Mesenchymal stem cell (in vitro differentiated cells and primary cell): ENCODE measurements around the gene SLC9A7.

Experiments used
- DNase-seq: peaks from one replicate; pipeline ENCODE4 v3.0.0-alpha.2; 2013
- H2AFZ ChIP-seq: one replicate; pipeline ENCODE4 v1.6.1; 2013; ENCODE audit warnings: low read depth, mild to moderate bottlenecking, control low read depth, inconsistent platforms, low read length, moderate library complexity
- H2AK5ac ChIP-seq: 2 replicates; pipeline ENCODE4 v1.6.1; 2013; ENCODE audit warnings: low read length, moderate library complexity, mild to moderate bottlenecking, inconsistent platforms; ENCODE audit not compliant: severe bottlenecking
- H2BK120ac ChIP-seq: one replicate; pipeline ENCODE4 v1.6.1; 2013; ENCODE audit warnings: low read depth, mild to moderate bottlenecking, inconsistent platforms, low read length, moderate library complexity
- H2BK12ac ChIP-seq, 2 experiments: one replicate each; pipeline ENCODE4 v1.6.1; 2013; ENCODE audit warnings: inconsistent platforms in 2 of 2, low read length in 2 of 2, mild to moderate bottlenecking in 2 of 2, moderate library complexity in 2 of 2, control low read depth in 1 of 2
- H2BK15ac ChIP-seq: one replicate; pipeline ENCODE4 v1.6.1; 2013; ENCODE audit warnings: mild to moderate bottlenecking, low read depth, inconsistent platforms; ENCODE audit not compliant: poor library complexity, severe bottlenecking
- H2BK5ac ChIP-seq: 2 replicates; pipeline ENCODE4 v1.6.1; 2013; ENCODE audit warnings: low read depth, mild to moderate bottlenecking, low read length, control low read depth, inconsistent platforms; ENCODE audit not compliant: poor library complexity, severe bottlenecking
- H3K14ac ChIP-seq, 2 experiments: one replicate each; pipeline ENCODE4 v1.6.1; 2013; ENCODE audit warnings: inconsistent platforms in 2 of 2, low read length in 2 of 2, control low read depth in 1 of 2, mild to moderate bottlenecking in 1 of 2, moderate library complexity in 1 of 2
- H3K18ac ChIP-seq, 2 experiments: one replicate each; pipeline ENCODE4 v1.6.1; 2013; ENCODE audit warnings: inconsistent platforms in 2 of 2, low read length in 2 of 2, control low read depth in 1 of 2, low read depth in 1 of 2, mild to moderate bottlenecking in 1 of 2
- H3K23ac ChIP-seq, 2 experiments: one replicate each; pipeline ENCODE4 v1.6.1; 2013; ENCODE audit warnings: inconsistent platforms in 2 of 2, low read length in 2 of 2, mild to moderate bottlenecking in 2 of 2, moderate library complexity in 2 of 2, control low read depth in 1 of 2
- H3K27ac ChIP-seq: 2 replicates; pipeline ENCODE4 v1.5.1; 2013; ENCODE audit warnings: mild to moderate bottlenecking, moderate library complexity, low read length, control low read depth, inconsistent platforms; ENCODE audit not compliant: poor library complexity, severe bottlenecking
- H3K27me3 ChIP-seq, 2 experiments: 2 replicates each; pipeline versions ENCODE4 v1.6.1 to v1.7.0; 2013; ENCODE audit warnings: low read length in 2 of 2, mild to moderate bottlenecking in 2 of 2, moderate library complexity in 2 of 2, control low read depth in 1 of 2, inconsistent platforms in 1 of 2; ENCODE audit not compliant: control insufficient read depth in 1 of 2, insufficient read depth in 1 of 2
- H3K36me3 ChIP-seq, 2 experiments: 2 replicates each; pipeline versions ENCODE4 v1.6.1 to v1.7.0; 2013; ENCODE audit warnings: low read length in 2 of 2, control low read depth in 1 of 2, inconsistent platforms in 1 of 2, low read depth in 1 of 2, mild to moderate bottlenecking in 1 of 2; ENCODE audit not compliant: insufficient read depth in 2 of 2, control insufficient read depth in 1 of 2
- H3K4ac ChIP-seq, 2 experiments: one replicate each; pipeline ENCODE4 v1.6.1; 2013; ENCODE audit warnings: inconsistent platforms in 2 of 2, low read length in 2 of 2, mild to moderate bottlenecking in 2 of 2, moderate library complexity in 2 of 2, control low read depth in 1 of 2, low read depth in 1 of 2
- H3K4me1 ChIP-seq: 2 replicates; pipeline ENCODE4 v1.6.1; 2013; ENCODE audit warnings: low read depth, low read length, control low read depth; ENCODE audit not compliant: control insufficient read depth, insufficient read depth
- H3K4me2 ChIP-seq: 2 replicates; pipeline ENCODE4 v1.6.1; 2013; ENCODE audit warnings: low read length, mild to moderate bottlenecking, inconsistent platforms; ENCODE audit not compliant: poor library complexity, severe bottlenecking
- H3K4me3 ChIP-seq, 2 experiments: 2 replicates each; pipeline versions ENCODE4 v1.5.1 to v1.7.0; 2013; ENCODE audit warnings: low read length in 2 of 2, mild to moderate bottlenecking in 2 of 2, control low read depth in 1 of 2, low read depth in 1 of 2; ENCODE audit not compliant: insufficient read depth in 1 of 2
- H3K79me1 ChIP-seq: replicated peaks from 2 replicates; pipeline ENCODE4 v1.6.1; 2013; ENCODE audit warnings: mild to moderate bottlenecking, control low read depth, low read length, inconsistent platforms; ENCODE audit not compliant: poor library complexity, severe bottlenecking
- H3K9ac ChIP-seq: 2 replicates; pipeline ENCODE4 v1.7.0; 2013; ENCODE audit warnings: mild to moderate bottlenecking, low read length, moderate library complexity
- H3K9me3 ChIP-seq: 2 replicates; pipeline ENCODE4 v1.7.0; 2013; ENCODE audit warnings: mild to moderate bottlenecking, low read length; ENCODE audit not compliant: control insufficient read depth
- H4K8ac ChIP-seq: one replicate; pipeline ENCODE4 v1.6.1; 2013; ENCODE audit warnings: inconsistent platforms, mild to moderate bottlenecking, low read length, moderate library complexity
- H4K91ac ChIP-seq: one replicate; pipeline ENCODE4 v1.6.1; 2013; ENCODE audit warnings: mild to moderate bottlenecking, low read length, inconsistent platforms
- WGBS: methylation state at CpG from one replicate; pipeline ENCODE4 v1.1.7; 2013; ENCODE audit warnings: mixed read lengths; 5-methylcytosine and 5-hydroxymethylcytosine counted together

SLC9A7 gene

GRCh38 chrX:46567388-46567787 is 191.5 kb downstream of the SLC9A7 start:
- Histone ChIP-seq H3K27me3 (peaks cover 0 to 19% of the 10 kb centered on the region in 2 experiments), H3K79me1 (no peaks in the 10 kb centered on the region), H2AFZ (no peak overlapping the region), H3K18ac (no peak overlapping the region), H3K27ac (no peak overlapping the region), H2BK5ac (no peak overlapping the region), H2AK5ac (no peak overlapping the region), H3K9me3 (no peaks in the 10 kb centered on the region), H3K4me1 (no peaks in the 10 kb centered on the region), H3K14ac (no peak overlapping the region), H4K91ac (no peak overlapping the region), H3K4me2 (no peak overlapping the region), H2BK12ac (no peak overlapping the region), H4K8ac (no peak overlapping the region), H3K4me3 (no peak overlapping the region), H3K9ac (no peak overlapping the region), H3K4ac (no peak overlapping the region), H3K23ac (no peak overlapping the region), H2BK120ac (no peak overlapping the region), H2BK15ac (no peak overlapping the region), H3K36me3 (no peaks in the 10 kb centered on the region)
- DNase-seq = no peak

- no peak for DNase-seq
- Histone ChIP-seq H4K91ac (no peak overlapping the region), H4K8ac (no peak overlapping the region), H3K9me3 (no peaks in the 10 kb centered on the region), H3K9ac (no peak overlapping the region), H3K27me3 (peaks cover 0 to 11% of the 10 kb centered on the region in 2 experiments), H2BK5ac (no peak overlapping the region), H3K4me3 (no peak overlapping the region), H2AFZ (no peak overlapping the region), H3K27ac (no peak overlapping the region), H3K23ac (no peak overlapping the region), H3K79me1 (no peaks in the 10 kb centered on the region), H2BK15ac (no peak overlapping the region), H2BK120ac (no peak overlapping the region), H3K36me3 (no peaks in the 10 kb centered on the region), H2BK12ac (no peak overlapping the region), H3K4me2 (no peak overlapping the region), H3K14ac (no peak overlapping the region), H3K4ac (no peak overlapping the region), H2AK5ac (no peak overlapping the region), H3K18ac (no peak overlapping the region), H3K4me1 (no peaks in the 10 kb centered on the region)
- 73% methylated on average over 4 of the region's 6 CpGs for WGBS
These were observed 196.9 kb downstream of the SLC9A7 start for GRCh38 chrX:46561824-46562657.

GRCh38 chrX:46559062-46559461 is 199.9 kb downstream of the SLC9A7 start:
- Histone ChIP-seq H3K4me2 (no peak overlapping the region), H3K4me1 (no peaks in the 10 kb centered on the region), H3K36me3 (no peaks in the 10 kb centered on the region), H2BK15ac (no peak overlapping the region), H4K8ac (no peak overlapping the region), H2AFZ (no peak overlapping the region), H3K18ac (no peak overlapping the region), H4K91ac (no peak overlapping the region), H2BK5ac (no peak overlapping the region), H3K79me1 (no peaks in the 10 kb centered on the region), H2AK5ac (no peak overlapping the region), H3K9ac (no peak overlapping the region), H2BK120ac (no peak overlapping the region), H3K27ac (no peak overlapping the region), H3K27me3 (peaks cover 0 to 7% of the 10 kb centered on the region in 2 experiments), H3K23ac (no peak overlapping the region), H3K4ac (no peak overlapping the region), H3K14ac (no peak overlapping the region), H3K9me3 (no peaks in the 10 kb centered on the region), H2BK12ac (no peak overlapping the region), H3K4me3 (no peak overlapping the region)
- no peak for DNase-seq
- WGBS = 95% methylated on average over 3 of the region's 3 CpGs

GRCh38 chrX:46554942-46555341 is 204.0 kb downstream of the SLC9A7 start:
- Histone ChIP-seq H2AK5ac (no peak overlapping the region), H2AFZ (no peak overlapping the region), H3K27ac (no peak overlapping the region), H3K4me3 (no peak overlapping the region), H2BK12ac (no peak overlapping the region), H3K4me1 (no peaks in the 10 kb centered on the region), H2BK5ac (no peak overlapping the region), H3K4me2 (no peak overlapping the region), H3K14ac (no peak overlapping the region), H4K8ac (no peak overlapping the region), H3K36me3 (no peaks in the 10 kb centered on the region), H3K4ac (no peak overlapping the region), H3K79me1 (no peaks in the 10 kb centered on the region), H2BK120ac (no peak overlapping the region), H3K27me3 (no peaks in the 10 kb centered on the region), H3K18ac (no peak overlapping the region), H3K23ac (no peak overlapping the region), H2BK15ac (no peak overlapping the region), H3K9me3 (no peaks in the 10 kb centered on the region), H4K91ac (no peak overlapping the region), H3K9ac (no peak overlapping the region)
- WGBS = no CpG with 5 or more reads among the region's 2 CpGs
- peak; percentile 36 for DNase-seq
